ENCODE results near the gene R3HDM4.

The R3HDM4 gene

DNA sequence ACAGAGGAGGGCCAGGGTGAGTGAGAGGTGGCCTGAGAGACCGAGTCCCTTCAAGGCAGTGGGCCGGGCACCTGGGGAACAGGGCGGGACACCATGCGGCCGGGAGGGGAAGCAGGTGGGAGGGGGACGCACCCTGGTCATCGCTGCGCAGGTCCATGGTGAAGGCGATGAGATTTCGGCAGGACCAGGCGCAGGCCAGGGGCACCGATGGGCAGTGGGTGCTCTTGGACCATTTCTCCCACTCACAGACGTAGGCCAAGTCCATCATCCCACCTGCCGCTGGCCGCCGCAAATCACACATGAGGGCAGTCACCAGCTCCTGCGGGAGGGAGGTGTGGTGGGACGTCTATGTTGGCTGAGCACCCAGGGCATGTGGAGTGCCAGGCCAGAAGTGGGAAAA lies 22.2 kb downstream of the R3HDM4 start:
- DNase-seq (ENCODE audit: insufficient read length, low spot score) = no peak
- no peak for FAIRE-seq

DNA sequence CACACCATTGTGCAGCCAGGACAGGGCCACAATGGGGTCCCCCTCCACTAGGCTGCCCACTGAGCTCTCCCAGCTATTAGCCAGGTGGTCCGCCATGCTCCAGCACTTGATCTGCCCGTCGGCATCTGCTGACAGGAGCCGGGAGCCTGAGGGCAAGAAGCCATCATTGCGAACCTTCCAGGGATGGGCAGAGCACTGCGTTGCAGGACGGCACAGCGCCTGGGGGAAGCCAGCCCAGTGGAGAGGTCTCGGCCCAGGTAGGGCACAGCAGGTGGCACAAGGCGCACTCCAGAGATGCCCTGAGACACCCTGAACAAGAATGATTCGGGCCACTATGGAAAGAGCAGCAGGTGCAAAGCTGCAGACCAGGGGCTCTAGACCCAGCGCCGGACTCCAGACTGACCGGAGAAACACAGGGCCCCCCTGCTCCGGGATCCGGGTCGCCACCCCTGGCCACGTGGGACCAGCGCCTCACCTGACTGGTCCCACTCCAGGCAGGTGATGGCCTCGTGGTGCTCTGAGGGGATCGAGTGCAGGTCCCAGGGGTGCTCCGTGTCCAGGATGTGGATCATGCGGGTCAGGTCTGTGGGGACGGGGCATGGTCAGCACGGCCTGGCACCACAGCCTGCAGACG lies 23.2 kb downstream of the R3HDM4 start:
- FAIRE-seq = no peak
- TF ChIP-seq, protein P1, sequence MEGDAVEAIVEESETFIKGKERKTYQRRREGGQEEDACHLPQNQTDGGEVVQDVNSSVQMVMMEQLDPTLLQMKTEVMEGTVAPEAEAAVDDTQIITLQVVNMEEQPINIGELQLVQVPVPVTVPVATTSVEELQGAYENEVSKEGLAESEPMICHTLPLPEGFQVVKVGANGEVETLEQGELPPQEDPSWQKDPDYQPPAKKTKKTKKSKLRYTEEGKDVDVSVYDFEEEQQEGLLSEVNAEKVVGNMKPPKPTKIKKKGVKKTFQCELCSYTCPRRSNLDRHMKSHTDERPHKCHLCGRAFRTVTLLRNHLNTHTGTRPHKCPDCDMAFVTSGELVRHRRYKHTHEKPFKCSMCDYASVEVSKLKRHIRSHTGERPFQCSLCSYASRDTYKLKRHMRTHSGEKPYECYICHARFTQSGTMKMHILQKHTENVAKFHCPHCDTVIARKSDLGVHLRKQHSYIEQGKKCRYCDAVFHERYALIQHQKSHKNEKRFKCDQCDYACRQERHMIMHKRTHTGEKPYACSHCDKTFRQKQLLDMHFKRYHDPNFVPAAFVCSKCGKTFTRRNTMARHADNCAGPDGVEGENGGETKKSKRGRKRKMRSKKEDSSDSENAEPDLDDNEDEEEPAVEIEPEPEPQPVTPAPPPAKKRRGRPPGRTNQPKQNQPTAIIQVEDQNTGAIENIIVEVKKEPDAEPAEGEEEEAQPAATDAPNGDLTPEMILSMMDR (IDR thresholded peaks at IDR 0.05; ENCODE audit: insufficient read depth, missing control alignments) = no peak
- no peak for DNase-seq (ENCODE audit: insufficient read length, low spot score)

More for the DNA sequence above, 22.2 kb downstream of the R3HDM4 start:
- TF ChIP-seq, protein P1 (IDR thresholded peaks at IDR 0.05; ENCODE audit: insufficient read depth, missing control alignments) = no peak

DNA sequence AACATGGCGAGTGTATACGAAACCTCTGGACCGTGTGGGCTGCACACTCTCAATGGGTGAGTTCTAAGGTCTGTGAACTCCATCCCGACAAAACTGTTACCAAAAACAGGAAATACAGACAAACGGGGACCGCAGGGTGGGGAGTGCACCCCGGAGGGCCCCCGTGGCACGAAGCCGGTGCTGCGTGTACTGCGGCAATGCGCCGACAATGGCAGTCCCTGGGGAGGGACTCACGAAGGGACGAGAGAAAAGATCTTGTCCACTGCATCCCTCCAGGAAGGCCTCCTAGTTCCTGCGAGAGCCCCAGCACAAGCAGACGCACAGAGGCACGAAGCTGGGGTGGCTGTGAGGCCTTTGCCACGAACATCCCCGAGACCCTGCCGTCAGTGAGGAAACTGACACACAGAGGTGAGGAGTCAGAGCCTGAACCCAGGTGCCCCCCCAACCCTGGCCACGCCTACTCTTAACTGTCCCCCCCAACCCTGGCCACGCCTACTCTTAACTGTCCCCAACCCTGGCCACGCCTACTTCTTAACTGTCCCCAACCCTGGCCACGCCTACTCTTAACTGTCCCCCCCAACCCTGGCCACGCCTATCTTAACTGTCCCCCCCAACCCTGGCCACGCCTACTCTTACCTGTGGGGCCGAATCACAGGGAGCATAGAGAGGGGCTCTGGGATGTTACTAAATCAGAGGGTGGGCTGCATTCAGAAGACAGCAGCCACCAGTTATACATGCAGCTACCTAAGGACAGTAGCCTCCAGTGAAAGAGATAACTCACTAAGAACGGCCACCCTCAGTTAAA lies 24.2 kb downstream of the R3HDM4 start:
- DNase-seq (ENCODE audit: insufficient read length, low spot score) (no peak), FAIRE-seq (no peak)
- TF ChIP-seq, protein P1 (IDR thresholded peaks at IDR 0.05; ENCODE audit: insufficient read depth, missing control alignments) = no peak

DNA sequence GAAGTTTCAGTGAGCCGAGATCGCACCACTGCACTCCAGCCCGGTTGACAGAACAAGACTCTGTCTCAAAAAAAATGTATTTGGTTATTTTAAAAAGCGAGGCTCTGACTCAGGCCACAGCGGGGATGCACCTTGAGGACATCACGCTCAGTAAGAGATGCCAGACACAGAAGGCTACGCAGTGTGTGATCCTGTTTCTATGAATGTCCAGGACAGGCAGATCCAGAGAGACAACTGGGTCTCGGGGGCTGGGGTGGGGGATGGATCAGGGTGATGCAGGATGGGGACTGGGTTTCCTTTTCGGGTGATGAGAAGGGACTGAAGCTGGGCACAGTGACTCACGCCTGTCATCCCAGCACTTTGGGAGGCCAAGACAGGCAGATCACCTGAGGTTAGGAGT lies 25.4 kb downstream of the R3HDM4 start:
- TF ChIP-seq, protein P1 (IDR thresholded peaks at IDR 0.05; ENCODE audit: insufficient read depth, missing control alignments) = no peak
- FAIRE-seq = no peak
- DNase-seq (ENCODE audit: insufficient read length, low spot score) = no peak

DNA sequence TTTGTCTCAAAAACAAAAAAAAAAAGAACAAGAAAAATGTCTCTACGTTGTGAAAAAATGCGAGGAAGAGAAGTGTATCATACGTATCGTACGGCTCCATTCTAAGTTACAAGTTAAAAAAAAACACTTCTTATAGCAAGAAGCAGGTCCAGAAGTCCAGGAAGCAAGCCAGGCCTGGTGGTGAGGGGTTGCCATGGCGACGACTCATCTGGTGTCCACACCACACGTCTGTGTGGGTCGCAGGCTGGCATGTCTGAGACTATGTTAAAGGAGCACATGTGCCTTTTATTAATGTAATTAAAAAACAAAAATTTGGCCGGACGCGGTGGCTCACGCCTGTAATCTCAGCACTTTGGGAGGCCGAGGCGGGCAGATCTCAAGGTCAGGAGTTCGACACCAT lies 25.9 kb downstream of the R3HDM4 start:
- FAIRE-seq (no peak), DNase-seq (ENCODE audit: insufficient read length, low spot score) (no peak)
- TF ChIP-seq, protein P1 (IDR thresholded peaks at IDR 0.05; ENCODE audit: insufficient read depth, missing control alignments) = no peak

DNA sequence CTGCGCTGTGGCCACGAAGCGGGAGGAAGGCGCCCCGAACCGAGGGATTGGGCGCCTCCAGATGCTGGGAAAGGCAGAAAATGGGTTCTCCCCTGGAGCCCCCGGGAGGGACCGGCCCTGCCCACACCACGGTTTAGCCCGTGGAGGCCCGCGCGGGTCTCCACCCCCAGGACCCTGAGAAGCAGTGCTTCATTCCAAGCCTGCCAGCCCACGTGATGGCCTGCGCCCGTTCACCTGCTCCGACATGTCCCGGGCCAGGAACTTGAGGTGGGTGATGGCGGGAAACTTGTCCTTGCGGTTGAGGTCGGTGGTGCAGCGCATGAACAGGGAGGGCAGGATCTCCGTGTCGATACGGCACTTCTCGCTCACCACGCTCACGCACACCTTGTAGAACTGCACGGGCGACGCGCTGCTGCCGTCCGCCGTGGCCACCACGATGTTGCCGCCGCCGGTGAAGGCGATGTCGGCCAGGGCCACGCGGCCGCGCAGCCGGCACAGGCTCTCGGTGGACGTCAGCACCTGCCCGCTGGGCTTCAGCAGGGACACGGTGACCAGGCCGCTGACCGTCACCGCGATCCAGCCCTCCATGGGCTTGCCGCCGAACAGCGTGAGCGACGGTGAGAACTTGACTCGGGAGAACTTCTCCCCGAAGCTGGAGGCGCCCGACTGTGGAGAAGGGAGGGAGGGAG lies 27.3 kb downstream of the R3HDM4 start:
- TF ChIP-seq, protein P1 (IDR thresholded peaks at IDR 0.05; ENCODE audit: insufficient read depth, missing control alignments) = no peak
- FAIRE-seq = no peak

More for the DNA sequence above, 27.3 kb downstream of the R3HDM4 start:
- DNase-seq (ENCODE audit: insufficient read length, low spot score) = no peak

Data from D721Med (cell line).